HG03469 (cell line): ENCODE results near the gene OTOG.
"Not testable (repeated sequence)": the region's sequence is repeated elsewhere in the genome, so short reads cannot be mapped to it uniquely, and the experiment has no call there.

Experiments
- ATAC-seq: cut with Tn5 transposase; IDR thresholded peaks from one replicate; pipeline ENCODE4 v1.9.1; 2021; ENCODE audit warnings: mild to moderate bottlenecking, moderate library complexity, moderate number of reproducible peaks; ENCODE audit not compliant: unreplicated experiment

OTOG gene

GRCh38 chr11:17622711-17623110 lies 75.7 kb downstream of the OTOG start:
- not testable (repeated sequence) for ATAC-seq

GRCh38 chr11:17629113-17629512 lies 82.1 kb downstream of the OTOG start:
- ATAC-seq, result no peak

- ATAC-seq, result no peak
These were observed 83.9 kb downstream of the OTOG start for GRCh38 chr11:17630936-17631335.

- ATAC-seq, result no peak
These were observed 84.8 kb downstream of the OTOG start for GRCh38 chr11:17631702-17632365.

DNA sequence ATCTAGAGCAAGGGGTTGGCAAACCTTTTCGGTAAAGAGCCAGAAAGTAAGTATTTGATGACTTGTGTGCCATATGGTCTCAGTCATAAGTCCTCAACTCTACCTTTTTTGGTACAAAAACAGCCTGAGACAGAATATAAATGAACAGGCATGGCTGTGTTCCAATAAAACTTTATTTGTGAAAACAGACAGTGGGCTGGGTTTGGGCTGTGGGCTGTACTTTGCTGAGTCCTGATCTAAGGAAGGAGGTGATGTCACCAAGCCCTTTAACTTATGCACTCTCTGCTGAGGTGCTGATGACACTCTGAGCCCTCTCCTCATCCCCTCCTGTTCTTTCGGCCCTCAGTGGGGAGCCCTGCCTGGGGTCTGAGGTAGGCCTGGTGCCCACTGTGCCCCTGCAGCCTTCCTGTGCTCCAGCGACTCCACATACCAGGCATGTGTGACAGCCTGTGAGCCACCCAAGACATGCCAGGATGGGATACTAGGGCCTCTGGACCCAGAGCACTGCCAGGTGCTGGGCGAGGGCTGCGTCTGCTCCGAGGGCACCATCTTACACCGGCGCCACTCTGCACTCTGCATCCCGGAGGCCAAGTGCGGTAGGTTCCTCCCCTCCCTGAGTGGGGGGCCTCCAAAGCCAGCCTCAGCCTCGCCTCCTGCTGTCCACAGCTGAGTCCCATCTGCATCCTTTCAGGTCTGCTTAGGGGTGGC lies 86.4 kb downstream of the OTOG start:
- no peak for ATAC-seq

- no peak for ATAC-seq
These were observed 87.1 kb downstream of the OTOG start for GRCh38 chr11:17633987-17634775.

- no peak for ATAC-seq
These were observed 87.9 kb downstream of the OTOG start for GRCh38 chr11:17634776-17635550.

DNA sequence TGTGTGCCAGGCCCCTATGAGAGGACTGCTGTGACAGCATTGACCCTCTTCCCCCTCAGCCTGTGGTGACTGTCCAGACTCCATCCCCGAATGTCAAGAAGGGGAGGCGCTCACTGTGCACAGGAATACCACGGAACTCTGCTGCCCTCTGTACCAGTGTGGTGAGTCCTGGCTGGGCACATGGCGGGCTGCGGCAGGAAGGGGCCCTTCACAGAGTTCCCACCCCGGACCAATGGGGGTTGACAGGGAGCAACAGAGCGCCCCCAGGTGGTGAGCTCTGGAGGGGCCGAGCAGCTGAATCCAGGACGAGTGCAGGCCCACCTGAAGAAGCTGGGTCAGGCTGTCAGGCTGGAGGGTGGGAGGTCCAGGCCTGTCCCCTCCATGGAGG lies 88.5 kb downstream of the OTOG start:
- ATAC-seq, result no peak

DNA sequence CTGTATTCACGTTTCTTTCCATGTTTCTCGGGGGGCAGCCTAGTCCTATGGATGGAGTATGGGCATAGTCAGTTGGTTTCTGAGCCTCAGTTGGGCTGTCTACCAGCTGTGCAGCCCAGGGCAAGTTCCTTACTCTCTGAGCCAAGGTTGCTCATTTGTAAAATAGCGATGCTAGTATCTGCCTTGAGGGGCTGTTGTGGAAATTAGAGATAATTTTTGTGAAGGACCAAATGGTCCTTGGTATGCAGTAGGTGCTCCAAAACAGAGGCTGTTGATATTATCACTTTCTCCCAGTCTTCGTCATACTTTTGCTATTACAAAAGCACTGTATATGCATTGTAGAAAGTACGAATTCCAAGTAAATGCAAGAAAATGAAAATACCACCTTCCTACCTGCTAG lies 89.7 kb downstream of the OTOG start:
- ATAC-seq, result no peak

DNA sequence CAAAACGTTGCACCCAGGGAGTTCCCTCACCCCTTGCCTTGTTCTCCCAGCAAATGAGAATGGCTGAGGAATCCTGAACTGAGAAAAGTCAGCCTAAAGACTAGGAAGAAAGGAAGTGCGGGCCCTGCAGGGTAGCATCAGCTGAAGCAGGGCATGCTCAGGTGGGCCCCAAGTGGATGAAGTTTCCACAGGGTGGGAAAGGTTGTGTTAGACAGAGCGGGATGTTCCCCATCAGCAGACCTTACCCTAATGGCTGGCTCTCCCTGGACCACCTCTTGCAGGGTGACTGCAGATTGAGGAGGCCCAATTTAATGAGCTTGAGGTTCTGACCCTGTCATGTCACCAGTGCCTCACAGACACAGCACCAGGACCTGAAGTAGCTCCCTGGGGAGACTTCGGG lies 90.8 kb downstream of the OTOG start:
- ATAC-seq, result no peak

GRCh38 chr11:17638311-17638710 lies 91.3 kb downstream of the OTOG start:
- ATAC-seq, result no peak

DNA sequence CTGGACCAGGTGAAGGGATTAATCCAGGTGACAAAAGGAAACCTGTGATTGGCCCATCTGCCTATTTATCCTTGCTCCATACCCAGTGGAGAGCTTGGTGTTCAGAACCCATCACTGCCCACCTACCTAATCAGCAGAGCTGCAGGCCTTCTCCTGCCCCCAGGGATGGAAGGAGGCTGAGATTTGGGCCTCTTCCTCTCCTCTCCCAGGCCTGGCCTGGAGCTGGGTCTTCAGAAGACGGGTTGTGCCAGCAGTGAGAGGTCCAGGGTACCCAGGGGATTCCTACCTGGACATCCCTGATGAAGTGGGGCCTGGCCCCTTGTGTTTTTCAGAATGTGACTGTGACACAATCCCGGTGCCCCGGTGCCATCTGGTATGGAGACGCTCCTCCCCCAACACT lies 92.0 kb downstream of the OTOG start:
- no peak for ATAC-seq

- no peak for ATAC-seq
These were observed 92.7 kb downstream of the OTOG start for GRCh38 chr11:17639781-17640180.

DNA sequence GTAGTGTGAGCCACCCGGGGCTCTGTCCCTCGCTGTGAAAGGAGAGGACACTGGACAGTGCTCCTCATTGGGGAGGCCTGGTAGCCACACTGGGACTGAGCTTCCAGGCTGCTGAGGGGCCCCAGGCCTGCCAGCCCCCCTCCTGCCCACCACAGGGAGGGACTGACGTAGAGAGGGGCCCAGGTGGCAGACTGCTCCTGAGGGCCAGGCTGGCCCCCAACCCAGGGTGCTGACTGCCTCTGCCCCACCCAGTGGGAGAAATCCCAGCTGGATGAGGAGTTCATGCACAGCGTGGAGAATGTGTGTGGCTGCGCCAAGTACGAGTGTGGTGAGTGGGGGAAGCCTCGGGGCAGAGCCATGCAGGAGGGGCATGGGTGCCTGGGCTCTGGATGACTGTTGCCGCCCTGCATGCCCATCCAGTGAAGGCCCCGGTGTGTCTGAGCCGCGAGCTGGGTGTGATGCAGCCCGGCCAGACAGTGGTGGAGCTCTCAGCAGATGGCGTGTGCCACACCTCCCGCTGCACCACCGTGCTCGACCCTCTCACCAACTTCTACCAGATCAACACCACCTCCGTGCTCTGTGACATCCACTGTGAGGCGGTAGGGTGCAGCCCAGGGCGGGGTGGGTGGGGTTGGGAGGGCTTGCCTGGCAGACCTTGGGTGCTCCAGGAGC lies 93.6 kb downstream of the OTOG start:
- ATAC-seq, result no peak

- no peak for ATAC-seq
These were observed 94.8 kb downstream of the OTOG start for GRCh38 chr11:17641792-17642350.

DNA sequence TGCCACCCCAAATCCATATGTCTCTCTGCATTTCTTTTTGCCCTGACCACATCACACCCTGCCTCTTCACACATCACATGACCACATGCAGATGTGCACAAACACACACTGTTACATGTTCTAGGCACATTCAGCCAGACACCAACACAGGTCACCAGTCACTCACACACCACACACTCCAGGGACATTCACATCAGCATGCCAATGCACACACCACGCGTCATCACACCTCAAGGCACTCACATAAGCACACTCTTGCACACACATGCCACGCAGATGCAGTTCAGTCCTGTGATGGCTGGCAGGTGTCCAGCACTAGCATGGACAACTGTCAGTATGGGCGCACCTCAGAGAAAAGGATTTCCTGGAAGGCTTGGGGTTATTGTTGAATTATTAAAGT lies 95.3 kb downstream of the OTOG start:
- ATAC-seq, result no peak

DNA sequence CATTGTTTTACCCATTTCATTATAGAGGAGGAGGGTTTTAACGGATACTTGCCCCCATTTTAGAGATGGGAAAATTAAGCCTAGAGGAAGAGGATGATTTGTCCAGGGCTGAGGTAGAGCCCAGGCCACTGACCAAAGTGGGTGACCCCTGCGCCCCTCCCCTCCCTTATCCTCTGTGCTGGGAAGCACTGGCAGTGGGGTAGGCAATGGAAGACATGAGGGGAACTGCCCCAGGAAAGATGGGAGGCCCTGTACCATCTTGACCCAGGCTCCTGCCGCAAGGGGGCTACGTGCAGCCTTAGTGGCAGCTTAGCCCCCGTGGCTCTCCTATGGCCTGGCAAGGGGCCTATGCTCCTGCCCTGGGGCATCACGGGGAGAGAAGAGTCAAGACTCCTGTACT lies 95.9 kb downstream of the OTOG start:
- ATAC-seq, result no peak

DNA sequence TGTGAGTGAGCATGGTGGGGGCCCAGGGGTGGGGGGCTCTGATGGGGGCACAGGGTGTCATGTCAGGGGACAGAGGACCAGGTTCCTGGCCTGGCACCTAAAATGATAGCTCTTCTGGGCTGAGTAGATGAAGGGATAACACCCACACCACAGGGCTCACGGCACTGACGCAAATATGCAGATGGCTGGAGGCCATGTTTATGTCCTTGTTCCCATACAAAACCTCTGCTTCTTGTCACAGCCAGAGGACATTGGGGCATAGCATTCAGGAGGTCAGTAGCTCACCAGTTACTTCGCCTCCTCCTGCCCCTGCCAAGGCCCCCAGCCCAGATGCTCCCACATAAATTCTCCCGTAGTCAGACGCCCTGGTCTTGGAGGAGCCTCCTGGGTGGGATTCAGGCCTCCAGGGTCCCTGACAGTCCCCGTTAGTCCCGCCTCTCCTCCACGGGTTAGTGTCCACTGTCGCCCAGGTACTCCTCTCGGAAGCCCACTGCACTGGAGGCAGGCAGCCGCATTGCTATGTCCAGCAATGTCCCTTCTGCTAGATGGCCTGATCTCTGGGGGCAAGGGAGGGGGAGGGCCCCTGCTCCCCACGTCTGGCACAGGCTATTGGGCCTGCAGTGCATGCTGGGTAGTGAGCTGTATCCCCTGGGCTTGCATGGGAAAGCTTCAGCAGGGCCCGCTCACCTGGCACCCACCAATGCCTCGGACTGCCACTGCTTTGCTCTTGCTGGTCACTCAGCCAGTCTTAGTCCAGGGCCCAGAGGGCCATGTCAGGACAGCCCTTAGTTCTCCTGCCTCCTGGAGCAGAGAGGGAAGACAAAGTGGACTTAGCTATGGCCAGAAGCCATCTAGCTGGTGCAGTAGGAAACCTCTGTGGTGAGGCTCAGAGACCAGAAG lies 96.7 kb downstream of the OTOG start:
- ATAC-seq, result no peak
